OCI-LY7 (cell line): ENCODE data around the gene CCDC70. TPM values are rescaled to one million over a fixed set of nuclear protein-coding genes. Genes with fewer than 3 reads are reported as not detected.

Experiments
- BruUV-seq: library from RNA; stranded (reverse); fragments of 400-500 nt; replicated peaks from 2 replicates; lab custom pipeline; 2021; lab: Mats Ljungman, UMichigan
- CTCF ChIA-PET: fragments of 300-600 bp; sonication (Branson Sonifier 250); formaldehyde crosslinking; loops from one replicate; lab custom pipeline; 2022; ENCODE audit warnings: antibody characterized with exemption; ENCODE audit not compliant: unreplicated experiment; lab: Charles Lee
- POLR2A ChIA-PET: fragments of 300-600 bp; sonication (Branson Sonifier 250); formaldehyde crosslinking; loops from one replicate; lab custom pipeline; 2022; ENCODE audit warnings: antibody characterized with exemption; lab: Charles Lee
- DNase-seq: peaks from one replicate; pipeline ENCODE4 v3.0.0-alpha.2; 2015; ENCODE audit warnings: low spot score
- H2AFZ ChIP-seq: fragments of 200-600 bp; sonication (generic), shearing (Covaris generic); 2 replicates; pipeline ENCODE4 v1.6.1; 2014; ENCODE audit warnings: mild to moderate bottlenecking, antibody characterized with exemption, low read length, moderate library complexity
- H3K27ac ChIP-seq: fragments of 200-600 bp; sonication (generic); 2 replicates; pipeline ENCODE4 v1.5.1; 2014; ENCODE audit warnings: mixed run types, low read depth, mild to moderate bottlenecking, moderate library complexity, low read length, inconsistent platforms; ENCODE audit not compliant: poor library complexity, severe bottlenecking
- H3K36me3 ChIP-seq: fragments of 200-600 bp; sonication (generic); 2 replicates; pipeline ENCODE4 v1.6.1; 2014; ENCODE audit warnings: mild to moderate bottlenecking, antibody characterized with exemption, low read length, moderate library complexity, mixed read lengths; ENCODE audit not compliant: insufficient read depth
- H3K4me1 ChIP-seq: fragments of 200-600 bp; sonication (generic); 2 replicates; pipeline ENCODE4 v1.5.1; 2014; ENCODE audit warnings: mild to moderate bottlenecking, low read length; ENCODE audit not compliant: insufficient read depth, poor library complexity, severe bottlenecking
- H3K4me2 ChIP-seq: fragments of 200-600 bp; sonication (generic); 2 replicates; pipeline ENCODE4 v1.6.1; 2014; ENCODE audit warnings: mild to moderate bottlenecking, low read length
- H3K4me3 ChIP-seq: fragments of 200-600 bp; sonication (generic); 2 replicates; pipeline ENCODE4 v1.5.1; 2014; ENCODE audit warnings: mild to moderate bottlenecking, low read depth, low read length; ENCODE audit not compliant: poor library complexity, severe bottlenecking
- H3K79me2 ChIP-seq: fragments of 200-600 bp; sonication (generic); 2 replicates; pipeline ENCODE4 v1.6.1; 2016; ENCODE audit warnings: low read depth, mild to moderate bottlenecking, low read length, moderate library complexity, mixed read lengths; ENCODE audit not compliant: insufficient read depth
- H3K9me2 ChIP-seq: fragments of 200-600 bp; sonication (generic); 2 replicates; pipeline ENCODE4 v1.6.1; 2016; ENCODE audit warnings: mild to moderate bottlenecking, low read length, mixed read lengths; ENCODE audit not compliant: insufficient read depth
- H3K9me3 ChIP-seq: fragments of 200-600 bp; sonication (generic); 2 replicates; pipeline ENCODE4 v1.6.1; 2014; ENCODE audit warnings: mild to moderate bottlenecking, mixed run types, low read length, mixed read lengths
- H4K20me1 ChIP-seq: fragments of 200-600 bp; sonication (generic); 2 replicates; pipeline ENCODE4 v1.6.1; 2014; ENCODE audit warnings: mild to moderate bottlenecking, antibody characterized with exemption, low read length, moderate library complexity, mixed read lengths; ENCODE audit not compliant: insufficient read depth
- CTCF ChIP-seq: fragments of 200-600 bp; sonication (generic); conservative IDR thresholded peaks from 2 replicates; pipeline ENCODE4 v1.5.1; 2014; ENCODE audit warnings: mild to moderate bottlenecking, antibody characterized with exemption, low read length, moderate library complexity, mixed read lengths
- EZH2phosphoT487 ChIP-seq: fragments of 200-600 bp; sonication (generic); IDR thresholded peaks from 2 replicates; pipeline ENCODE4 v1.6.1; 2018; ENCODE audit warnings: low read depth, borderline replicate concordance, mild to moderate bottlenecking, mixed run types, antibody characterized with exemption, low read length, moderate library complexity, mixed read lengths
- intact Hi-C: fragments of 100-400 bp; cut with micrococcal nuclease; formaldehyde crosslinking; loops from one replicate; pipeline ENCODE4 v1.10.0; 2022; ENCODE audit not compliant: unreplicated experiment
- total RNA-seq, 2 experiments: library from RNA; depleted of rRNA in 1 of 2; stranded (reverse); fragments of >200 nt in 1 of 2; shearing (Covaris generic) in 1 of 2; gene quantifications; 2 replicates each; pipeline ENCODE4 v1.2.3, GENCODE V29; 2014 to 2022

Gene CCDC70
- total RNA-seq, 2 experiments from 2014 or later: not detected

GRCh38 chr13:51827254-51827653, 34.5 kb upstream of the CCDC70 start:
- H4K20me1 ChIP-seq: no peaks in the 10 kb centered on the region
- no peaks in the 10 kb centered on the region for H3K9me2 ChIP-seq
- peaks cover 100% of the 10 kb centered on the region for H3K4me1 ChIP-seq
- H3K27ac ChIP-seq: peak overlapping the region; percentile 95
- no peaks in the 10 kb centered on the region for H3K36me3 ChIP-seq
- peak overlapping the region; percentile 61; the same call in 1 of the 2 replicates for H2AFZ ChIP-seq
- TF ChIP-seq EZH2phosphoT487 (no peak), CTCF (no peak)
- peak overlapping the region; percentile 77 for H3K4me2 ChIP-seq
- intact Hi-C loops: loop anchor here (10.0 kb wide), 2 partner anchors 932 to 1232 kb away; no protein-coding TSS in a partner anchor
- no peaks in the 10 kb centered on the region for H3K79me2 ChIP-seq
- no peaks in the 10 kb centered on the region for H3K9me3 ChIP-seq
- DNase-seq: peak; percentile 63
- ChIA-PET CTCF (interaction anchor here (4.9 kb wide), 1 partner anchor 12 kb away, joined by 29 read pairs; no protein-coding TSS in a partner anchor), POLR2A (interaction anchor here (0.6 to 10.6 kb wide), 4 partner anchors 14 to 585 kb away, joined by 3 to 147 read pairs (median 3); no protein-coding TSS in a partner anchor)
- peak overlapping the region; percentile 5 for H3K4me3 ChIP-seq
- no TSS peak for BruUV-seq

GRCh38 chr13:51828730-51829567, 32.8 kb upstream of the CCDC70 start:
- no peak for TF ChIP-seq EZH2phosphoT487
- peak; percentile 37; the same call in 1 of the 2 replicates for TF ChIP-seq CTCF
- BruUV-seq: no TSS peak
- peak overlapping the region; percentile 43 for H3K4me3 ChIP-seq
- H3K4me2 ChIP-seq: peak overlapping the region; percentile 77
- H3K79me2 ChIP-seq: no peaks in the 10 kb centered on the region
- POLR2A ChIA-PET: interaction anchor here (0.6 to 10.6 kb wide), 6 partner anchors 9 to 376 kb away, joined by 3 to 147 read pairs (median 5); partner anchors contain the start of gene INTS6
- H3K27ac ChIP-seq: peak overlapping the region; percentile 95
- H4K20me1 ChIP-seq: no peaks in the 10 kb centered on the region
- H3K36me3 ChIP-seq: no peaks in the 10 kb centered on the region
- CTCF ChIA-PET: interaction anchor here (0.6 to 4.9 kb wide), 4 partner anchors 10 to 18 kb away, joined by 3 to 29 read pairs (median 6); no protein-coding TSS in a partner anchor
- intact Hi-C loops: loop anchor here (10.0 kb wide), 2 partner anchors 934 to 1234 kb away; no protein-coding TSS in a partner anchor
- H3K4me1 ChIP-seq: peaks cover 100% of the 10 kb centered on the region
- peak; percentile 77 for DNase-seq
- H2AFZ ChIP-seq: peak overlapping the region; percentile 61; the same call in 1 of the 2 replicates
- no peaks in the 10 kb centered on the region for H3K9me2 ChIP-seq
- no peaks in the 10 kb centered on the region for H3K9me3 ChIP-seq
